Pancreas (tissue), 10 donors: ENCODE results near the gene TSPO2. TPM values are rescaled to one million over a fixed set of nuclear protein-coding genes. Genes with fewer than 3 reads are reported as not detected.
A peak's percentile ranks its signal among the peaks of the same experiment; 100 is the strongest.

Source experiments
- ATAC-seq, 4 donors: fragments of 200-7000 bp; cut with Tn5 transposase; one replicate each; pipeline versions ENCODE4 v1.8.0 to v1.9.1; 2020; ENCODE audit warnings: mild to moderate bottlenecking in 4 of 4, moderate library complexity in 4 of 4
- DNase-seq, 6 donors: peaks; one replicate each; pipeline ENCODE4 v3.0.0-alpha.2; 2020
- FAIRE-seq: peaks from 2 replicates; lab custom pipeline; 2012; peaks lifted over from hg19 to GRCh38; lab: Jason Lieb, UNC
- H3K27ac ChIP-seq, 4 donors: fragments of 200-600 bp; sonication (generic); 1 replicate in 3 of 4; 2 replicates in 1 of 4; pipeline versions ENCODE4 v1.5.0 to v1.8.0; 2020
- H3K27me3 ChIP-seq, 4 donors: fragments of 200-600 bp; one replicate each; pipeline ENCODE4 v1.8.0; 2021
- H3K36me3 ChIP-seq, 3 donors: fragments of 200-600 bp; sonication (generic) in 1 of 3; one replicate each; pipeline versions ENCODE4 v1.5.0 to v1.8.0; 2020 to 2021
- H3K4me1 ChIP-seq, 3 donors: fragments of 200-600 bp; one replicate each; pipeline ENCODE4 v1.8.0; 2021
- H3K4me3 ChIP-seq, 4 donors: fragments of 200-600 bp; sonication (generic) in 2 of 4; one replicate each; pipeline versions ENCODE4 v1.5.0 to v1.8.0; 2020 to 2021
- H3K9me3 ChIP-seq, 4 donors: fragments of 200-600 bp; one replicate each; pipeline ENCODE4 v1.8.0; 2021
- CTCF ChIP-seq, 4 donors: fragments of 200-600 bp; sonication (generic) in 3 of 4; IDR thresholded peaks; one replicate each; pipeline versions ENCODE4 v1.5.0 to v1.8.0; 2021; ENCODE audit warnings: antibody characterized with exemption in 4 of 4
- WGBS, 2 donors: extraction: QIAGEN DNeasy Blood & Tissue Kit; methylation state at CpG; one replicate each; pipeline ENCODE4 v1.1.7; 2013; 5-methylcytosine and 5-hydroxymethylcytosine counted together
- intact Hi-C, 3 donors: fragments of 100-400 bp; cut with DNase I; formaldehyde crosslinking; loops; one replicate each; pipeline versions ENCODE4 v1.11.1 to v1.14.2; 2022
- polyA plus RNA-seq, 2 donors: library from polyadenylated mRNA; stranded (reverse); fragments of 200-250 nt; gene quantifications; one replicate each; pipeline ENCODE4 v1.2.3, GENCODE V29; 2013
- total RNA-seq, 6 donors: library from RNA; stranded (reverse); fragmentation: NEBNext Ultra II Directional in 4 of 6; extraction: Animal tissue kit (Norgen Biotek cat#: 25700) in 4 of 6; gene quantifications; one replicate each; pipeline versions ENCODE4 v1.2.1 to v1.2.4, GENCODE V29; 2021 to 2023
- donor health status: healthy with polysubstance abuse.
- donor health status: DM: no; HTN: no; CAD: no; lungs with moderate emphysema.
- donor health status: DM: no; HTN: no; CAD: no.
- donor health status: control.
- donor health status: control.
- donor health status: Bipolar disorder and iron deficiency.
- donor health status: DM: yes; HTN: yes; CAD: no.
- donor health status: DM: no; HTN: no; CAD: no.
- donor health status: DM: no; HTN: no; CAD: no.
- donor health status: DM: yes; HTN: yes; CAD: no.

TSPO2 gene
- total and polyA plus RNA-seq, 8 donors, result 0.12 to 0.42 (median 0.28) TPM; not detected in 5

DNA sequence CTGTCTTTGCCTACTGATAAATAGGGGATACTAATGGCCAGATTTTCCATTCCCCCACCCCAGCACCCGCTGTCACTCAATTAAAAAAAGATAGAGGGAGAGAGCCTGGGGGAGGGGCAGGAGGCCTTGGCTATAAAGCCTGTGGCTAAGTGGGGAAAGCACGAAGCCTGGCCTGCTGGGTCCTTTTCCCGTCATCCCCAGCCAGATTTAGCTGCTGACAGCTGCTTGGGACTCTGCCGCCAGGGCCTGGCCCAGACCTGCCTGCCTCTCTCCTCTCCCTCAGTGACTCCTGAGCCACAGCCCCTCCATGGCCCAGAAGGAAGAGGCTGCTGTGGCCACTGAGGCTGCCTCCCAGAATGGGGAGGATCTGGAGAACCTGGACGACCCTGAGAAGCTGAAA, 10.8 kb downstream of the TSPO2 start, which contains the start of gene APOBEC2:
Gene APOBEC2 (plus strand): TSS at position 162 of the 400 bp plus-strand sequence. CDS start 146 bp downstream, at position 308.
- ATAC-seq (peak; percentile 71 to 85 (median 77)), FAIRE-seq (no peak), DNase-seq (peak in 5 of 6 donors; percentile 66 to 86 (median 74))
- Histone ChIP-seq H3K4me3 (peak within 1 kb of the TSS in 2 of 4 donors; percentile 2 to 17), H3K27ac (peak within 1 kb of the TSS in 3 of 4 donors; percentile 58 to 82 (median 77)), H3K4me1 (peaks cover 18 to 41% (median 32%) of the 10 kb centered on the region in 3 donors), H3K9me3 (no peaks in the 10 kb centered on the region), H3K36me3 (no peaks in the 10 kb centered on the region), H3K27me3 (no peaks in the 10 kb centered on the region)
- intact Hi-C loops, result no loop called here
- WGBS, 2 donors, result 6 to 16% methylated on average over 5 of the region's 5 CpGs
- no peak for TF ChIP-seq CTCF (IDR thresholded peaks at IDR 0.05)

DNA sequence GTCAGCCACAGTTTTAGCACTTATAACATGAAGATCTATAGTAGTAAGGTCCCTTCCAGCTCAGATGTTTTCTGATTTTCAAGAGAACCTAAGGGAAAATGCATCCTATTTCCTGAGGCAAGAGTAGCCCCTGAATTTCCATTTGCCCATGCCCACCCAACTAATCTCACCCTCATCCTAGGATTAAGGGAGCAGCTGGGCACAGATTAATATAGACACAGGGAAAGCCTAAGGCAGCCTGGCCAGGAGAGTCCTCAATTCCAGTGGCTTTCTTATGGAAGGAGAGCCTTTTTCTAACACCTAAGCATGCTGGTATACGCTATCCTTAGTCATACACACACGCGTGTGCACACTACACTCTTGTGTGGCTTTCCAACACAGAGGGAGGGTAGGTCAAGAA, 12.2 kb downstream of the TSPO2 start:
- TF ChIP-seq CTCF (IDR thresholded peaks at IDR 0.05), result no peak
- Histone ChIP-seq H3K4me1 (peaks cover 18 to 41% (median 34%) of the 10 kb centered on the region in 3 donors), H3K27me3 (no peaks in the 10 kb centered on the region), H3K27ac (peak overlapping the region in 2 of 4 donors; percentile 28 to 77), H3K9me3 (no peaks in the 10 kb centered on the region), H3K36me3 (no peaks in the 10 kb centered on the region), H3K4me3 (no peak overlapping the region)
- ATAC-seq, result no peak
- intact Hi-C loops, result no loop called here
- WGBS, 2 donors, result 84 to 92% methylated on average over 3 of the region's 3 CpGs
- no peak for DNase-seq
- no peak for FAIRE-seq

DNA sequence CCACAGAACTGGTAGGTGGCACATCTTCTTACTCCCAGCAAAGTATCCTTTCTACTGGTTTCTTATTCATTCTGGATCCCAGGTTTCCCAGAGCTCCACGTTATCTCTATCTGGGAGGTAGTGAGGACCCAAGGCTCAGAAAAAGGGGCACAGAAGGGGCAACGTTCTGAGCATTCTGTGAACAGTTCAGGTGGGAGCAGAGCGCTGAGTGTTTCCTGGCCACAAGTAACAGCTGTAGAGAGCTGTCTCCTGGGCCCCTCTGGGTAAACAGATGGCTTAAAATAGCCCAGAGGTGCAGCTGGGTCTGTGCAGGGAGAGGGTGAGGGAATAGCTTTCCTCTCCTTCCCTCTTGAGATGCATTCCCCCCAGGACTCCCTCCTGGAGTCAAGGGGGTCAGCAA, 12.9 kb downstream of the TSPO2 start:
- ATAC-seq, result peak in 2 of 4 donors; percentile 37 to 66
- no peaks in the 10 kb centered on the region for H3K9me3 ChIP-seq
- no peaks in the 10 kb centered on the region for H3K27me3 ChIP-seq
- no peak for TF ChIP-seq CTCF (IDR thresholded peaks at IDR 0.05)
- H3K36me3 ChIP-seq, result no peaks in the 10 kb centered on the region
- H3K4me3 ChIP-seq, result no peak overlapping the region
- intact Hi-C loops, result no loop called here
- H3K27ac ChIP-seq, result peak overlapping the region in 1 of 4 donors; percentile 28
- no peak for FAIRE-seq
- WGBS, 2 donors, result 41 to 45% methylated on average over 3 of the region's 3 CpGs
- no peak for DNase-seq
- H3K4me1 ChIP-seq, result peaks cover 18 to 41% (median 34%) of the 10 kb centered on the region in 3 donors

DNA sequence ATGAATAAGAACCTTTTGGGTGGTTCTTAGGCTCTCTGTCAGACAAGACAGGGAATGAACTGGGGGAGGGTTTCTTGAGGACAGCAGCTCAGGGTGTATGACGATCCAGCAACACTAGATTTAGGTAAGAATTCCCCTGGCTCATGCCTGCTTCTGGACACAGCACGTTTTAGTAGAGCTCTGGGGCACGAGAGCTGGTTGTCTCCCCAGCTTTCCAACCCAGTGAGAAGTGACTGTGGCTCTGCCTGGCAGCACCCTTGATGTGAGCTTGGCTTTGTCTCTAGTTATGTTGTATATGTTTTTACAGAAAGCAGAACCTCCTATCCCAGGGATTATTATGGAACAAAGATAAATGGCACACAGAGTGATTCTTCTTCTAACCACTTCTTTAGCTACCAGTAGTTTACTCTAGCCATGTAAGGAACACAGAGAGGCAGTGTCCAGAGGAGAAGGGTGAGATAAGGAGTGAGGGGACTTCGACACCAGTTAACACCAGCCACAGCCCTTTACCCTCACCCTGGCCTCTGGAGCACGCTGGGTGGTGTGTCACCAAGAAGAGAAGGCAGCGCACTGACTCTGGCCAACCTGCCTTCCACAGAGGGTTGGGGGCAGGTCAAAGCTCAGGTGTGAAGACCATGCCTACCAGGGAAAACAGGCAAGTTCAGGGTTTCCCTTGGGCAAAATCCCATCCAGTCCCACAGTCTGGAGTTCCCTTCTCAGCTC, 14.7 kb downstream of the TSPO2 start:
- ATAC-seq, result no peak
- no peak for FAIRE-seq
- Histone ChIP-seq H3K4me3 (no peak overlapping the region), H3K27me3 (no peaks in the 10 kb centered on the region), H3K27ac (peak overlapping the region in 3 of 4 donors; percentile 16 to 68 (median 56)), H3K4me1 (peaks cover 32 to 46% (median 45%) of the 10 kb centered on the region in 3 donors), H3K36me3 (no peaks in the 10 kb centered on the region), H3K9me3 (no peaks in the 10 kb centered on the region)
- intact Hi-C loops, result no loop called here
- DNase-seq, result no peak
- TF ChIP-seq CTCF (IDR thresholded peaks at IDR 0.05), result no peak
- WGBS, 2 donors, result 73 to 78% methylated on average over 6 of the region's 6 CpGs

DNA sequence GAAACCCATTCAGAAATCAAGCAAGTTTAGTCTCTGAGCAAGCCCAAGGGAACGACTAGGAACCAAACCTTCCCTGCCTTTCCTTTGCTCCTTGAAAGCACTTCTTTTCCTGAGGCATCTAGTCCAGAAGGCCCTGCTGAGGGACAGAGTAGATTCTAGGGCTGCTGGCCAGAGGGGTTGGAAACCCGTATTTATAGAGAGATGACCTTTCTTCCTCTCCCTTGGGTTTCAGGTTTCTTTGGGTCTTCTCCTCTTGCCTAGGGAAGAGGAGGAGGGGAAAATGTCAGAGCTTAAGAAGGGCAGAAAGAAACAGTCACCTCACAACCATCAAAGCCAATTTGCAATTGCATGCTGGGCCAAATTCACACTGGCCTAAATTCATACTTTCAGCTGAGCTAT, 16.5 kb downstream of the TSPO2 start:
- peaks cover 33 to 46% (median 45%) of the 10 kb centered on the region in 3 donors for H3K4me1 ChIP-seq
- H3K36me3 ChIP-seq, result no peaks in the 10 kb centered on the region
- no peaks in the 10 kb centered on the region for H3K9me3 ChIP-seq
- 55 to 61% methylated on average over 2 of the region's 2 CpGs for WGBS, 2 donors
- TF ChIP-seq CTCF (IDR thresholded peaks at IDR 0.05), result no peak
- H3K27ac ChIP-seq, result peak overlapping the region in 2 of 4 donors; percentile 39 to 64
- intact Hi-C loops, result no loop called here
- no peak overlapping the region for H3K4me3 ChIP-seq
- no peak for ATAC-seq
- no peak for DNase-seq
- no peak for FAIRE-seq
- no peaks in the 10 kb centered on the region for H3K27me3 ChIP-seq
